ENCODE data around the gene FYB2. TPM values are rescaled to one million over a fixed set of nuclear protein-coding genes. Genes with fewer than 3 reads are reported as not detected.
A peak's percentile ranks its signal among the peaks of the same experiment; 100 is the strongest.

Gene FYB2, protein sequence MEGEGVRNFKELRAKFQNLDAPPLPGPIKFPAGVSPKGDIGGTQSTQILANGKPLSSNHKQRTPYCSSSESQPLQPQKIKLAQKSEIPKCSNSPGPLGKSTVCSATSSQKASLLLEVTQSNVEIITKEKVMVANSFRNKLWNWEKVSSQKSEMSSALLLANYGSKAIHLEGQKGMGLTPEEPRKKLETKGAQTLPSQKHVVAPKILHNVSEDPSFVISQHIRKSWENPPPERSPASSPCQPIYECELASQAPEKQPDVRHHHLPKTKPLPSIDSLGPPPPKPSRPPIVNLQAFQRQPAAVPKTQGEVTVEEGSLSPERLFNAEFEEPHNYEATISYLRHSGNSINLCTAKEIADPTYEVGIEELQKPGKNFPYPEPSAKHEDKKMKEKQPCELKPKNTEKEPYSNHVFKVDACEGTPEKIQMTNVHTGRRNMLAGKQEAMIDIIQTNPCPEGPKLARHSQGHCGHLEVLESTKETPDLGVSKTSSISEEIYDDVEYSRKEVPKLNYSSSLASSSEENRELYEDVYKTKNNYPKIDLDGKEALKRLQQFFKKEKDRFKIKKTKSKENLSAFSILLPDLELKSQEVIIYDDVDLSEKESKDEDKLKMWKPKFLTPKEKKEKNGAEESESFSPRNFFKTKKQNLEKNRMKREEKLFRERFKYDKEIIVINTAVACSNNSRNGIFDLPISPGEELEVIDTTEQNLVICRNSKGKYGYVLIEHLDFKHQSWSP
- total RNA-seq, result 4.0 TPM

DNA sequence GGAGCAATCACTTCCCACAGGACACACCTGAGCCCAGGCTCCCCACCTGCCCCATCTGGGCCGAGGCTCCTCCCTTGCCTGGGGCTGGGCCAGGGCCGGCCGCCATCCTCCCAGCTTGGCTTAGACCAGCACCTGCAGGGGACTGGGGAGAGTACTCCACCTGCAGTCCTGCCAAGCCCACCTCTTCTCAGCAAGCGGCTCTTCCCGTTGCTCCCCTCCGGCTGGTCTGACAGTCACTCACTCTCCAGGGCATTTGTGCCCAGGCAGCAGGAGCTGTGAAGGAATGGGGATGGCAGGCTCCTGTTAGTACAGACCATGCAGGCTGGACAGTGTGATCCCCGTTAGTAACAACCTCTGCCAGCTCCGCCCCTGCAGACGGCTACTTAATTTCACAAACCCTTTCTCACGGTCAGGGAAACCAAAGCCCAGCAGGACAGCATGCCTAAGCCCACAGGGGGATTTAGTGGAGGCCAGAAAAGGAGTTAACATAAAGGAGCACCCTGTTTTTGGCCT is at the start of gene FYB2:
TSS of gene FYB2 (minus strand) at position 18 of the 513 bp plus-strand sequence. CDS start 114 bp downstream, outside the sequence.
- no peak for DNase-seq (ENCODE audit: low spot score)

DNA sequence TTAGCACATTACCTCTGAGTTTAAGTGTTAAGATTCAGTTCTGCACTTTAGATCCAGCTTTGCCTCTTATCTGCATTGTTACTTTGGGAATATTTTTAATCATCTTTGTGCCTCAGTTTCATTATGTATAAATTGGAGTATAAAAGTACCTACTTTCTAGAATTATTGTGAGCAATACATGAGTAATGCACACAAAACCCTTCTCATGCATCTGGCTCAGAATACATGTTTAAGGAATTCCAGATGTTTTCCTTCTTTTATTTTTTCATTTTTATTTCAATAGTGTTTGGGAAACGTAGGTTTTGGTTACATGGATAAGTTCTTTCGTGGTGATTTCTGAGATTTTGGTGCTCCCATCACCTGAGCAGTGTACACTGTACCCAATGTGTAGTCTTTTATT is 49.6 kb upstream of the FYB2 start:
- DNase-seq (ENCODE audit: low spot score), result no peak

- DNase-seq (ENCODE audit: low spot score), result no peak
Measured at GRCh38 chr1:56867491-56867890, 48.3 kb upstream of the FYB2 start.

- no peak for DNase-seq (ENCODE audit: low spot score)
Measured at GRCh38 chr1:56866656-56867055, 47.5 kb upstream of the FYB2 start.

GRCh38 chr1:56864430-56864829 is 45.2 kb upstream of the FYB2 start:
- no peak for DNase-seq (ENCODE audit: low spot score)

- no peak for DNase-seq (ENCODE audit: low spot score)
Measured at GRCh38 chr1:56863265-56863992, 44.2 kb upstream of the FYB2 start.

DNA sequence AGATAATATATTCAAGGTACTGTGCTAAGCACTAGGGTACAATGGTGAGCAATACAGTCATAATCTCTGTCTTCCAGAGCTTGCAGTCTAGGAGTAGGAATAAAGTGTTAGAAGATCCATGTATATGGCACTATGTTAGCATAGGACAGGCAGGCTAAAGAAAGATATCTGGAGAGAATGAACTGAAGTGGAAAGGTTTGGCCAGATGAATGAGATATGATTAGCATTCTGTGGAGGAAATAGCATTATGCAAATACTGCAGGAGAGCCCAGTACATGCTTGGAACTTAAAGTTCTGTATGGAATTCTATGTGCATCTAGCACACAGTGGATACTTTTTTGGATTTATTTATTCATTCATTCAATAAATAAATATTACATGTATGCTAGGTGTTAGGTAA is 40.1 kb upstream of the FYB2 start:
- DNase-seq (ENCODE audit: low spot score), result no peak

- DNase-seq (ENCODE audit: low spot score), result no peak
Measured at GRCh38 chr1:56856186-56856585, 37.0 kb upstream of the FYB2 start.

GRCh38 chr1:56855190-56855589 is 36.0 kb upstream of the FYB2 start:
- no peak for DNase-seq (ENCODE audit: low spot score)

GRCh38 chr1:56854521-56855099 is 35.4 kb upstream of the FYB2 start, which contains the start of gene C8A:
Gene C8A, plus strand, starts transcription at chr1:56854797. Its CDS starts 105 bp downstream, at chr1:56854902.
- DNase-seq (ENCODE audit: low spot score), result no peak

DNA sequence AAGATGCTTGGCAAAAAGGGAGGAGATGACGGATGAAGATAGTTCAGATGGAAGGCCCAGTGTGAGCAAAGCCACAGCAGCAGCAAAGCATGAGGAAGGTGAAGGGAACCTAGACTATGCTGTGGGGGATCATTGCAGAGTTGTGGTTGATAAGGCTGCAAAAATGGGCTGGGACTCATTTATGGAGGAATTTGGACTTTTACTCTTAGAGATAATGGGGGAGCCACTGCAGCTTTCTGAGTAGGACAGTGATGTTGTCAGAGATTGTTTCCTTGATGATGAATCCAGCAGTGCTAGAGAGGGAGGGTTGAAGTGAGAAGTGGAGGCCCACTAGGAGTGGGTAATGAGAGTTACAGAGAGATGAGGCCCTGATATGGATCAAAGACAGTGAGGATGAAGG is 33.3 kb upstream of the FYB2 start:
- DNase-seq (ENCODE audit: low spot score), result no peak

GRCh38 chr1:56850922-56851321 is 31.7 kb upstream of the FYB2 start:
- DNase-seq (ENCODE audit: low spot score), result no peak

DNA sequence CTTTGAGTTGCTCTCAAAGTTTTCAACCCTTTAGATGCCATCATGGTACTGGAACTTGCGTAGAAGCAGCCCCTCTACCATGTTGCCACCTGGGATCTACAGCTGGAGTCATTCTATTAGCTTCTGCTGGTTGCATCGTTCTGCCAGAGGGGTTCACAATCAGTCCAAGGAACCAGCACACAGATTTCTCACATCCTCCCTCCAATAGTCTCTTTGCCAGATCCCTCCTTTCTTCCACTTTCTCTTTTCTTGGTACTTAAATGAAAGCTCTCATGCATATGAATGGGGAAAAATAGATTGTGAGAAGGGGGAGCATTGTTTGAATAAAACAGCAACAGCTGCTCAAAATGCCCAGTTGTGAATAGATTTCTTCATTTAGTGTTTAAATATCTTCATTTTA is 31.2 kb upstream of the FYB2 start:
- DNase-seq (ENCODE audit: low spot score), result no peak

DNA sequence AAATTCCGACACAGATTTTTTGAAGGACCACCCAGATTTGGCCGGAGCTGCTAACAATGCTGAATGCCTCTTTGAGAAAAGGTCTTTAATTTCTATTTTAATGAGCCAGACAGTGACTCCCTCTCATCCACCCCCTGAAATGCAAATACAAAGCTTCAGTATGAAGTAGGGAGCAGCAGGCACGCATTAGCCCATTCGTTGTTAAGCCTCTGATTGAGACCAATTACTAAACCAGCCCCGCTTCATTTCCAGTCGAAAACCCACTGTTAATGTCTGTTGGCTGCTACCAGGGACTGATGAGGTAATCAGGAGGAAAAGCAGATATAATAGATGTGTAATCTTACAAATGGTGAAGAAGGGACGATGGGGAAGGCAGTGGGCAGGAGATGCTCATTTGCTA is 30.5 kb upstream of the FYB2 start:
- no peak for DNase-seq (ENCODE audit: low spot score)

DNA sequence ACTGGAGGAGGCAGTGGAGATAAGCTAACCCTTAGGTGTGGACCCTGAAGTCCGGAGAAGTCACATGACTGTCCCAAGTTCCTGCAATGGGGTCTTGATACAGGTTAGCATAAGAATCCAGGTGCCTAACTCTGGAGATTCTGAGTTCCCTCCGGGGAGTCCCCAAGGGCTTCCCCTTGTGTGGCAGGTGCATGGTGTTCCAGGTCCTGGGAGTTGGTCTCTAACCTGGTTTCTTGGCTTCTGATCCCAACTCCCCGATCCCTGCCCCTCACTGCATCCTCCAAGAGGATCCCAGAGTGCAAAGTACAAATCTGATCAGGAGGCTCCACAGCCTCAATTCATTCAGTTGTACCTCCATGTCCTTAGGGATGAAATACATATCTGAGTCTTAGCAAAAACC is 26.1 kb upstream of the FYB2 start:
- no peak for DNase-seq (ENCODE audit: low spot score)

- DNase-seq (ENCODE audit: low spot score), result no peak
Measured at GRCh38 chr1:56844545-56845136, 25.4 kb upstream of the FYB2 start.

DNA sequence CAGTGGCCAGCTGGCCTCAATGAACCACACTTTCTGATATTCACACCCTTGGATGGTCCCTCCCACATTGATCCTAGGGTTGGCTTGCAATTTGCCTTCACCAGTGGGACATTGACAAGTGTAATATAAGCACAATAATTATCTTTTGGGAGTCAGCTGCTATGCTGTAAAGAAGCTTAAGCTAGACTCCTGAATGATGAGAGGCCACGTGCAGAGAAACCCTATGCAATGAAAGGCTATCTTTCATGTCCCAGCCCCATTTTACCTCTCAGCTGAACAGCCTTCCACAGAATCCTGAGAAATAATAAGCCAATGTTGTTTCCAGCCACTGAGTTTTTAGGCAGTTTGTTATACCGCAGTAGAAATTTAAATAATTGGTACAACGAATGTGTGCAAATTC is 24.3 kb upstream of the FYB2 start:
- no peak for DNase-seq (ENCODE audit: low spot score)

DNA sequence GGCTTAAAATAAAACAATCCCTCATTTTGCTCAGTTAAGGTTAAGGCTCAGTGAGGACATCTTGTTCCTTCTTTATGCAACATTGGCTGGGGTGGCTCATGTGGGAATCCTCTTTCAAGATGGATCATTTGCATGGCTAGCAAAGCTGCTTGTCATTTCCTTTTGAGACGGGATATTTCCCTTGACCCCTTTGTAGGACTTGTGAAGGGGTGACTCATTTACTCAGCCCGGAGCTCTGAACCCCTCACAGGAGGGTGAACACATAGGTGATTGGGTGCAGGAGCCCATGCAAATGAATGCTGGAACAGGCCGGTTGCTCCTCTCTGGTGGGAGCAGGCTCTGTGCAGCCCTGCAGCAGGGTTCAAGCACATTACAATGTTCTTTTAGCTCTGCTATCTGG is 19.6 kb upstream of the FYB2 start:
- DNase-seq (ENCODE audit: low spot score), result peak; percentile 27

GRCh38 chr1:56837244-56837939 is 18.2 kb upstream of the FYB2 start:
- no peak for DNase-seq (ENCODE audit: low spot score)

DNA sequence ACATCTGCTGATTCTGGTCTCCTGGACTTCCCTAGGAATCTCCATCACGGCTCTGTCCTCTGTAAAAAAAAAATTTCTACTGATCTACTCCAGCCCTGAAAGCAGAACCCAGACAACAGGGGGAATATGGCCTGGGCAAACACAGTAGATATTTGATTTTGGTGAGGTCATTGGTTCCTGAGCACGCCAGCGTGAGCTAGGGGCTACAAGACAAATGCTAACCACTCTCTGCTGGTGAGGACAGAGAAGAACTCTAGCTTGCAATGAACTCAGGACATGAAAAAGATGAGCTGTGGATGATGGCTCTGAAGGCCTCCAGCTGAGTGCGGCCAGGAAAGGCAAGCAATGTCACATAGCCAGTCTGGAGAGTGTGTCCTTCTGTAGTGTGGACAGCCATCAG is 17.2 kb upstream of the FYB2 start:
- no peak for DNase-seq (ENCODE audit: low spot score)

DNA sequence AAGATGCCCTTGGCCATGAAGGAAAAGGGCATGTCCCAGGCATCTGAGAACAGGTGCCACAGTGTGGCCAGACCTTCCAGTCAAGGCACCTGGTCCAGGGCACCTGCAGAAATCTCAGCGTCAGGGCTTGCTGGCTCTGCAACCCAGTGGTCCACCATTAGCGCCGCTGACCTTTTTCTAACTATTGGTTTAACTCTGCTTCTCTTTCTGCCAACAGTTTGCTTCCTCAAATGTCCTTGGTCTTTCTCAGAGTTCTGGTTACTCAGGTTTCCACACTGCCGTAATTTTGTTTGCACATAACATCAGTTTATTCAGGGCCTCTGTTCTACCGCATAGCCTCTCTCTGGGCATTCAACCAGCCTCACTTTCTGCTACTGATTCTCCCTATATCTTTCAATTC is 16.5 kb upstream of the FYB2 start:
- no peak for DNase-seq (ENCODE audit: low spot score)
